T-helper 17 cell (primary cell): Measurements from ENCODE around the gene YBX3. TPM values are rescaled to one million over a fixed set of nuclear protein-coding genes. Genes with fewer than 3 reads are reported as not detected.
"Not testable (repeated sequence)": the region's sequence is repeated elsewhere in the genome, so short reads cannot be mapped to it uniquely, and the experiment has no call there.

Experiments used
- ATAC-seq: fragments of 150-1000 bp; cut with Tn5 transposase; 2 replicates; pipeline ENCODE4 v1.10.0; 2021; ENCODE audit warnings: mild to moderate bottlenecking, moderate library complexity
- DNase-seq, 3 donors: peaks; one replicate each; pipeline versions ENCODE4 v3.0.0 to v3.0.0-alpha.2; 2020 to 2021
- H3K9me3 ChIP-seq: one replicate; pipeline ENCODE4 v1.7.0; 2013; ENCODE audit warnings: low read length, mild to moderate bottlenecking; ENCODE audit not compliant: control insufficient read depth, poor library complexity, severe bottlenecking
- H3K27ac Mint-ChIP-seq: one replicate; pipeline ENCODE4 v1.8.0; 2022; ENCODE audit warnings: mild to moderate bottlenecking, moderate library complexity, mixed read lengths
- H3K27me3 Mint-ChIP-seq: one replicate; pipeline ENCODE4 v1.8.0; 2022; ENCODE audit warnings: mixed read lengths
- H3K36me3 Mint-ChIP-seq: one replicate; pipeline ENCODE4 v1.8.0; 2022; ENCODE audit warnings: low read depth, mixed read lengths
- H3K4me1 Mint-ChIP-seq: one replicate; pipeline ENCODE4 v1.8.0; 2022; ENCODE audit warnings: mild to moderate bottlenecking, mixed read lengths
- H3K4me3 Mint-ChIP-seq: one replicate; pipeline ENCODE4 v1.8.0; 2022; ENCODE audit warnings: mild to moderate bottlenecking, moderate library complexity, mixed read lengths
- total RNA-seq, 4 donors: library from RNA in 2 of 4; stranded (reverse) in 2 of 4; gene quantifications; one replicate each; pipeline ENCODE4 v1.2.3 and lab custom pipeline; 2022 to 2026

Gene YBX3
- total RNA-seq (10 to 100 TPM; 52.4 to 60.4 TPM), total RNA-seq (lab: John Stamatoyannopoulos, UW) (3.9 to 9.3 reads per million in 2 donors)

DNA sequence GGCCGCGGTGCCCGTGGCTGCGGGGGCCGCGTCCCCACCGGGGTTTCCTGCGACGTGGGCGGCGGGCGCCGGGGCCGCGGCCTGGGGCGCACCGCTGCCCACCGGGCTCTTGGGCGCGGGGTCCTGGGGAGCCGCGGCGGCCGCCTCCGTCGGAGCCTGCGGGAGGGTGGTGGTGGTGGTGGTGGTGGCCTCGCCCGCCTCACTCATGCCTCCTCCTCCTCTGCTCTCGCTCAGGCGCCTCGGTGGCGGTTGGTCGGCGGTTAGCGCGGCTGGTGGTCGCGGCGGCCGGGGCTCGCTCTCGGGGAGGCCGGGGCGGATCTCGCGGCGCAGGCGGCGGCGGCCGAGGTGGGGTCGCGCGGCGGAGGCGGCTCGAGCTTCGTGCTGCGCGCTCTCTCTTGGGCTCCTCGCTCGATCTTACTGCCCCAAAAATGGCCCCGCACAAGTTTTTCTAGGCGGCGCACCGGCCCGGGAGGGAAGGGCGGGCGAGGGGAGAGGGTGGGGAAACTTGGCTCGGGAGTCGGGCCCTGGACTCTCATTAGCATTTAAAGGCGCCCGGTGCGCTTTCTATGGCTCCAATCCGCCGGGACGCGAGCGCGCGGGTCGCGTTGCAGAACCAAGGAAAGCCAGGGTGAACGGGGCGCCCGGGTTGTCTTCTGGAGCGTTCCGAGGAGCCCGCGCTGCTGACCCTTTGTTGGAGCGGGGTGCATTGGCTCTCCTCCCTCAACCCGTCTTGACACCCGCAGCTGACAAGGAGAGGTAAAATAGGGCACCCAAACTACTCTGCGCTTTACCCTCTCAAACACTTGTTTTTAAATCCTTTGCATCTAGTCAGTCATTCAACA, at the start of gene YBX3:
Gene YBX3, minus strand, starts transcription at position 419 of the 842 bp plus-strand sequence. Its CDS starts 212 bp downstream, at position 207.
- Mint-ChIP-seq H3K27me3 (peaks cover 60% of the 10 kb centered on the region), H3K36me3 (peaks cover 5% of the 10 kb centered on the region), H3K4me3 (peak within 1 kb of the TSS; percentile 91), H3K27ac (peak within 1 kb of the TSS; percentile 80), H3K4me1 (peaks cover 17% of the 10 kb centered on the region)
- no peaks in the 10 kb centered on the region for H3K9me3 ChIP-seq
- DNase-seq, result peak in 1 of 3 donors; percentile 20
- peak; percentile 31 for ATAC-seq

DNA sequence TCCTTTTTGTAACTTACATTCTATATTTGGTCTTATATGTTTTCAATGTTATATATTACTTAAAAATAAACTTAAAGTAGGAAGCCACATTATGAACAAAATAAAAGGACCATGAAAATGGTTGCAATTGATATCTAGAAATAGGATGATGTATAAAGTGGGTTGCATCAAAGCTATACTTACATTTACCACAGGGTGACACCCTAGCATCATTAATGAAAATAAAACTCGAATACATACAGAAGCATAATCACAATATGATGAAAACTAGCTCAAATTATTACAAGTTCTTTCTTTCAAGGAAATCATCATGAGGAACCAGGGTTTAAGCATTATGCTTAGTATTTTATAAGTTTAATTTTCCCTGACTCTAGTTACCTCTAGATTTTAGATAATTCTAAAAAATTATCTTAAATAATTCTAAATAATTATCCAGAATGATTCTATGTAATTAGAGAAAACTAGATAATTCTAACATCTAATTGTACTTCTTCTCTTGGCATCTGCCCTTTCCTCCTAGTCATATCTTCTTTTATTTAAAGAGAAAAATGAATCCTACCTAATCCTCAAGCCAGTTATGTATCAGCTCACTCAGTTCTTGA, 48.1 kb upstream of the YBX3 start:
- Mint-ChIP-seq H3K4me1 (peaks cover 4% of the 10 kb centered on the region), H3K4me3 (no peak overlapping the region), H3K36me3 (no peaks in the 10 kb centered on the region), H3K27ac (no peak overlapping the region), H3K27me3 (peaks cover 67% of the 10 kb centered on the region)
- peak; percentile 75 for ATAC-seq
- no peak for DNase-seq
- no peaks in the 10 kb centered on the region for H3K9me3 ChIP-seq

DNA sequence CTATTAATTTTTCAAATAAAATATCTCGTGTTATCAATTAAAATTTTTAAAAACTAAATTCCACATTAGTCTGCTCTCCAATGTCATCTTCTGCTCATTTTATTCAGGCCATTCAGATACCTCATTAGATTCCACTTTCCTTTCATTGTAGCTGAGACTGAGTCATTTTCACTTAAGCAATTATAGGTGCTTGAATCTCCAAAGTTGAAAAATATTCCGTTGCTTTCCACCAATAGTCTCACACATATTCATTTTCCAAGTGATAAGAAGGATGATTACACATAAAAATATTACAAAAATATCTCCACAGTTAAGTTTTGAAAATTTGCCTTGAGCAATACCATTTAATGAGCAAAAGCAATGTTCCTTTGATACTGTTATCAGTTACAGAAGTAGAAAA, 36.5 kb upstream of the YBX3 start:
- no peak for ATAC-seq
- peaks cover 6% of the 10 kb centered on the region for H3K36me3 Mint-ChIP-seq
- H3K9me3 ChIP-seq, result peaks cover 3% of the 10 kb centered on the region
- no peak overlapping the region for H3K27ac Mint-ChIP-seq
- DNase-seq, result no peak
- no peak overlapping the region for H3K4me3 Mint-ChIP-seq
- H3K27me3 Mint-ChIP-seq, result peaks cover 35% of the 10 kb centered on the region
- no peaks in the 10 kb centered on the region for H3K4me1 Mint-ChIP-seq

DNA sequence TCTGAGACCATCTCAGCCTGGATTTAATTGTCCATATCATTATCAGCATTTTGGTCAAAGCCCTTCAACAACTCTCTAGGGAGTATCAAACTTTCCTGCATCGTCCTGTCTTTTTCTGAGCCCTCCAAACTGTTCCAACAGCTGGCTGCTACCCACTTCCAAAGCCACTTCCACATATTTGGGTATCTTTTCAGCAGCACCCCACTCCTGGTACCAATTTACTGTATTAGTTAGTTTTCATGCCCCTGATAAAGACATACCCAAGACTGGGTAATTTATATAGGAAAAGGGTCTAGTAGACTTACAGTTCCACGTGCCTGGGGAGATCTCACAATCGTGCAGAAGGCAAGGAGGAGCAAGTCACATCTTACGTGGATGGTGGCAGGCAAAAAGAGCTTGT, 33.1 kb upstream of the YBX3 start:
- H3K4me3 Mint-ChIP-seq, result no peak overlapping the region
- no peak for ATAC-seq

DNA sequence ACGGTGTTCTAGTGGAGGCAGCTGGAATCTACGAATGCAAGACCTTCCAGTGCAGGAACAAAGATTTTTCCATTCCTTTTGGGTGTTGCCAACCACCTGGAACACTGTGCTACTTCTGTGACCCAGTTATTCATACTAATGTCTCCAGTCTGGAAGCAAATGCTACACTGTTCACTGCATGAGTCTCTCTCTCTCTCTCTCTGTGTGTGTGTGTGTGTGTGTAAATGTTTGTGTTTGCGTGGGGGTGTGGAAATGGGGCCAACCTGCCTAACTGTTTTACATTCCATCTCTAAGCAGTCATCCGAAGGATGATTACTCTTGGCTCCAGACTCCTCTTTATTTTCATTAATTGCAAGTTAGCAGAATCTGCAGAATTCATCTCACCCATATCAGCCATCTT, 29.9 kb upstream of the YBX3 start:
- no peak overlapping the region for H3K27ac Mint-ChIP-seq
- ATAC-seq (no peak), DNase-seq (no peak)
- H3K4me3 Mint-ChIP-seq, result no peak overlapping the region
- peaks cover 34% of the 10 kb centered on the region for H3K27me3 Mint-ChIP-seq
- peaks cover 3% of the 10 kb centered on the region for H3K36me3 Mint-ChIP-seq
- peaks cover 3% of the 10 kb centered on the region for H3K9me3 ChIP-seq
- H3K4me1 Mint-ChIP-seq, result peaks cover 11% of the 10 kb centered on the region

More for the DNA sequence above, 33.1 kb upstream of the YBX3 start:
- H3K27ac Mint-ChIP-seq, result no peak overlapping the region
- H3K9me3 ChIP-seq, result peaks cover 3% of the 10 kb centered on the region
- peaks cover 4% of the 10 kb centered on the region for H3K4me1 Mint-ChIP-seq
- peaks cover 39% of the 10 kb centered on the region for H3K27me3 Mint-ChIP-seq
- peaks cover 3% of the 10 kb centered on the region for H3K36me3 Mint-ChIP-seq
- DNase-seq, result no peak

DNA sequence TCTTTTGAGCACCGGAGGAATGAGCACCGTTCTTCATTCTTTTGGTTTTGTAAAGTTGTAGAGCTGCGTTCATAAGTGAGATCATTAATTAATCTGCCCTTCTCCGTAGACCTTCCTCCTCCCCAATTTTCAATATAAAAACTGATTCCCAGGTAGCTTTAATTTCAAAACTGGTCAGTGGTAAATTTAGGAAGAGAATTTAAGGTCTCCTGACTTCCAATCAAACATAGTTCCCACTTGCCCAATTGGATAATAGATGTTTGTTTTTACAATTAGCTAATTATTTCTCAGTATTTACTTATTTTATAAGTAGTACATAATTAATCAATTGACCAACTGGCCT, 27.2 kb upstream of the YBX3 start:
- Mint-ChIP-seq H3K36me3 (peaks cover 2% of the 10 kb centered on the region), H3K4me1 (peaks cover 14% of the 10 kb centered on the region), H3K27ac (peak overlapping the region; percentile 32), H3K4me3 (no peak overlapping the region), H3K27me3 (peaks cover 59% of the 10 kb centered on the region)
- DNase-seq, result no peak
- no peaks in the 10 kb centered on the region for H3K9me3 ChIP-seq
- no peak for ATAC-seq

DNA sequence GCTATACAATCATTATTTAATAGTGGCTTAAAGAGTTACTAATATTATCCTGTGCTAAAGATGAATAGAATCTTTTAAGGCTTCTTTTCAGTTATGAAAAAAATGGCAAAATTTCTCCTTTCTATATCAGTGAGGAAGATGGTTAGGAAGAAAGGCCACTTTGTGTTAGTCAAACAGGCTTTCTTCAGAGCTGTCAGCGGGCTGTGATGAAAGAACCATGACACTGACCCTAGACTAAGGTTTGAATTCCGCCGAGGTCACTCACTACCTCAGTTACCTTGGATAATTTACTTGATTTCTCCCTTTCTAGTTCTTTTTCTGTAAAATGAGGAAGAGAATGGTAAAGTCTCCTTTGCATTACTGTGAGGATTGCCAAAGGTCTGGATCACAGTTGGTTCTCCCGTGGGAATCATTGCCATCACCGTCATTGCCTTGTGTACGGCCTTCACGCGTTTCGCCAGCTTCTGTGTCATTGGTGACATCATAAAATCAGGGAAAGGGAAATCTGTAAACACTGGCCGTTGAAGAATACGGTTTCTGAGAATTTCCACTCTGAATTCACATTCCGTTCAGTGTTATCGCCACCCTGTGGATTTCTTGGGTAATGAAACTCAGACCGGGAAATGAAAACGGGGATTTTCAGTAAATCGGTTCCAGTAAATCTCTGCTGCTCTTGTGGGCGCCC, 26.7 kb upstream of the YBX3 start:
- DNase-seq, result peak; percentile 10 to 53 (median 24)
- Mint-ChIP-seq H3K27ac (no peak overlapping the region), H3K4me3 (no peak overlapping the region), H3K27me3 (peaks cover 64% of the 10 kb centered on the region), H3K36me3 (peaks cover 2% of the 10 kb centered on the region), H3K4me1 (peaks cover 14% of the 10 kb centered on the region)
- ATAC-seq, result peak; percentile 100
- no peaks in the 10 kb centered on the region for H3K9me3 ChIP-seq

DNA sequence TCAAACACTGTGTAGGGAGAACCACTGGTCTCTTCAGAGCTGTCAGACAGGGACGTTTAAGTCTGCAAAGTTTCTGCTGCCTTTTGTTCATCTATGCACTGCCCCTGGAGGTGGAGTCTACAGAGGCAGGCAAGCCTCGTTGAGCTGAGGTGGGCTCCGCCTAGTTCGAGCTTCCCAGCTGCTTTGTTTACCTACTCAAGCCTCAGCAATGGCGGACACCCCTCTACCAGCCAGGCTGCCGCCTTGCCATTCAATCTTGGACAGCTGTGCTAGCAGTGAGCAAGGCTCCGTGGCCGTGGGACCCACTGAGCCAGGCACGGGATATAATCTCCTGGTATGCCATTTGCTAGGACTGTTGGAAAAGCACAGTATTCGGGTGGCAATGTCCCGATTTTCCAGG, 24.6 kb upstream of the YBX3 start:
- H3K36me3 Mint-ChIP-seq, result peaks cover 2% of the 10 kb centered on the region
- H3K4me3 Mint-ChIP-seq, result no peak overlapping the region
- peaks cover 61% of the 10 kb centered on the region for H3K27me3 Mint-ChIP-seq
- ATAC-seq (no peak), DNase-seq (no peak)
- H3K4me1 Mint-ChIP-seq, result peaks cover 12% of the 10 kb centered on the region
- no peaks in the 10 kb centered on the region for H3K9me3 ChIP-seq
- no peak overlapping the region for H3K27ac Mint-ChIP-seq

DNA sequence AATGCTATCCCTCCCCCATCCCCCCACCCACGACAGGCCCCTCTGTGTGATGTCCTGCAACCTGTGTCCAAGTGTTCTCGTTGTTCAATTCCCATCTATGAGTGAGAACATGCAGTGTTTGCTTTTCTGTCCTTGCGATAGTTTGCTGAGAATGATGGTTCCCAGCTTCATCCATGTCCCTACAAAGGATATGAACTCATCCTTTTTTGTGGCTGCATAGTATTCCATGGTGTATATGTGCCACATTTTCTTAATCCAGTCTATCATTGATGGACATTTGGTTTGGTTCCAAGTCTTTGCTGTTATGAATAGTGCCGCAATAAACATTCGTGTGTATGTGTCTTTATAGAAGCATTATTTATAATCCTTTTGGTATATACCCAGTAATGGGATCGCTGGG, 20.3 kb upstream of the YBX3 start:
- not testable (repeated sequence) for ATAC-seq, H3K4me1 Mint-ChIP-seq, H3K36me3 Mint-ChIP-seq, DNase-seq, H3K4me3 Mint-ChIP-seq, H3K27ac Mint-ChIP-seq, H3K9me3 ChIP-seq
- H3K27me3 Mint-ChIP-seq, result peaks cover 45% of the 10 kb centered on the region

DNA sequence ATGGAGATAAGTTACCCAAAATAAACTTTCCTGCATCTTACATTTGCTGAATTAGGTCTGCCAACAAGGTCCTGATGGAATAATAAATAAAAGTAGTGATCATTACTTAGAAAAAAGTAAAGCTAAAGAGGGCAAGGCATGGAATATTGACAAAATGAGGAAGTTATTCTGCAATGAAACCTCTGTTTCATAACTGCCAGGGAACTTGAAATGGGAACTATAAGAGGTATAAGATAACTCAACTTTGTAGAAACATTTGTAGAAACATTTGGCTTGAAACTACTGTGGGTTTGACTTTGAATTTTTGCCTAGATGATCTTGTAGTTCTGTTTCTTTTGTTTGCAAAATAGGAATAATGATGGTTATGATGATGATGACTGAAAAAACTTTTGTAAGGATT, 18.7 kb upstream of the YBX3 start:
- Mint-ChIP-seq H3K27ac (no peak overlapping the region), H3K4me1 (peaks cover 3% of the 10 kb centered on the region), H3K36me3 (peaks cover 2% of the 10 kb centered on the region), H3K27me3 (peaks cover 39% of the 10 kb centered on the region), H3K4me3 (no peak overlapping the region)
- no peaks in the 10 kb centered on the region for H3K9me3 ChIP-seq
- DNase-seq (no peak), ATAC-seq (no peak)

DNA sequence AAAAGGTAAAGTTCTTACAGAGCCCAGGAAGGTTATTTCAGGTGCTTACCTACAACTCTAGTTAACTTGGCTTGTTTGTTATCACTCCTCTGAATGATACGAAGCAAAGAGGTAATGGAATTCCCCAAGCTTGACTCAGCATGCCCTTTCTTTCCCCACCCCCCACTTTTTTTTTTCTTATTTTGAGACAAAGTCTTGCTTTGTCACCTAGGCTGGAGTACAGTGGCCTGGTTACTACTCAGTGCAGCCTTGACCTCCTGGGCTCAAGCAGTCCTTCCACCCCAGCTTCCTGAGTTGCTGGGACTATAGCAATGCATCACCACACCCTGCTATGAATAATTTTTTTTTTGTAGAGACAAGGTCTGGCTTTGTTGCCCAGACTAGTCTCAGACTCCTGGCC, 17.1 kb upstream of the YBX3 start:
- H3K4me1 Mint-ChIP-seq, result no peaks in the 10 kb centered on the region

DNA sequence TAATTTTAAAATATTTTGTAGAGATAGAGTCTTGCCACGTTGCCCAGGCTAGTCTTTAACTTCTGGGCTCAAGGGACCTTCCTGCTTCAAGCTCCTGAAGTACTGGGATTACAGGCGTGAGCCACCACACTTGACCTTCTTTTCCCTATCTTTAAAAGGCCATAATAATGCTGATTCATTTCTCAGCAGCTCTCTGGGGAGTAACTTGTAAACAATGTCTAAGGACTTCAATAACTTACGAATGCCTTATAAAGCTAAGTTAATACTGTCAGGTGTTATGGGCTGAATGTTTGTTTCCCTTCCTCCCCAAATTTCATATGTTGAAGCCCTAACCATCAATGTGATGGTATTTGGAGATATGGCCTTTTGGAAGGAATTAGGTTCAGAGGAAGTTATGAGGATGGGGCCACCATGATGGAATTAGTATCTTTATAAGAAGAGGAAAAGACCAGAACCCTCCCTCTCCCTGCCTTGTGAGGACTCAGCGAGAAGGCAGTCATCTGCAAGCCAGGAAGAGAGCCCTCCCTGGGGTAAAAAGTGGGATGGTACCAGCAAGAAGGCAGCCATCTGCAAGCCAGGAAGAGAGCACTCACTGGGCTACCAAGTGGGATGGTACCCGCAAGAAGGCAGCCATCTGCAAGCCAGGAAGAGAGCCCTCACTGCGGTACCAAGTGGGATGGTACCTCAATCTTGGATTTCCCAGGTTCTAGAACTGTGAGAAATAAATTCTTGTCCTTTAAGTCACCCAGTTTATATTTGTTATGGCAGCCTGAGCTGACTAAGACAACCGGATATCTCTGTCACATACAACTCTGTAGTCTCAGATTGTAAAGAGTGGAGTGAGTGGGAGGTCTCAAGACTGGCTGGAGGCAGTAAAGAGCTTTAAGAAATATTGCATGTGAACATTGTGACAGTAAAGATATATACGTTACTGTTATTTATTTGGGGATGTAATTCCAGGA, 16.3 kb upstream of the YBX3 start:
- Mint-ChIP-seq H3K4me3 (no peak overlapping the region), H3K36me3 (no peaks in the 10 kb centered on the region), H3K27ac (no peak overlapping the region), H3K4me1 (no peaks in the 10 kb centered on the region), H3K27me3 (peaks cover 22% of the 10 kb centered on the region)
- ATAC-seq, result no peak
- H3K9me3 ChIP-seq, result no peaks in the 10 kb centered on the region
- DNase-seq, result no peak

More for the DNA sequence above, 17.1 kb upstream of the YBX3 start:
- DNase-seq (no peak), ATAC-seq (no peak)
- Mint-ChIP-seq H3K4me3 (no peak overlapping the region), H3K27me3 (peaks cover 22% of the 10 kb centered on the region), H3K36me3 (no peaks in the 10 kb centered on the region), H3K27ac (no peak overlapping the region)
- H3K9me3 ChIP-seq, result no peaks in the 10 kb centered on the region
